ENCODE results near the gene KCTD2. TPM values are rescaled to one million over a fixed set of nuclear protein-coding genes. Genes with fewer than 3 reads are reported as not detected.

KCTD2 gene
- total and polyA plus RNA-seq, 2 of the 13 experiments (the other 11 are each of a cell fraction or from before 2014, with no cell fraction given) = 28.3 to 32.6 TPM

DNA sequence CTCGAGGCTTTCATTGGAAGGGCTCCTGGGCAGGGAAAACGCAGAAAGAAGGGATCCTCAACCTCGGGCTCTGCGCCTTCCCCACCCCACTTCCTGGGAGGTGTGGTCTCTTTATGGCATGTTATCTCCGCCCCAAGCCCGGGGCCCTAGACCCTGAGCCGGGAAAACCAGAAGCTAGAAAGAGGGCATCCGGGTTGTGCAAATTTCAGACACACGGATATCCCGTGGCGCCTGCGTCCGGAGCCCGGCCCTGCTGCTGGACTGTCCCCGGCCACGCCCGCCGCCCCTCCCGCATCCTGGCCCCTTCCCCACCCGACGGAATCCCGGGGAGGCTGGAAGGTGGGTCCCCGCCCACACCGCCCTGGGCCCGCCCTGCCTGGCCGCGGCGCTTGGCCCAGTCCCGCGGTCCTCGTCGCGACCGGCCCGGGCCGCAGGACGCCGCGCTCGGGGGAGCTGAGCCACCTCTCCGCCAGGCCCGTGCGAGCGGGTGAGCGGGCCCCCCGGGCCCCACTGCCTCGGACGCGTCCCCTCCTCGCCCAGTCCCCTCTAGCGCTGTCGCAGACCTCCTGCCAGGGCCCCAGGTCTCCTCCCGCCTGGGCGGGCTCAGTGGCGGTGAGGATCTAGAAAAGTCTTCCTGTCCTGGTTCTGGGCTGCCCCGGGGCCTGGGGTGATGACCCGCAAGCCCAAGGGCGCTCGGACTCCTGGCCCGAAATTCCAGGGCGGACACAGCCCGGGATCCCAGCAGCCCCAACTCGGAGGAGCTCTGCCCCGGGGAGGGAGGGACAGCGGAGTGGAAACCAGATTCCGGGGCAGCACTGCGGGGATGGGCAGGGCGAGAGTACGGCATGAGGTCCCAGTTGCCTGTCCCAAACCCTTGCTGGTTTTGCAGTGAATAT, 40.8 kb downstream of the KCTD2 start, which contains the start of gene SLC16A5 (continued):
- TF ChIP-seq, protein P1, sequence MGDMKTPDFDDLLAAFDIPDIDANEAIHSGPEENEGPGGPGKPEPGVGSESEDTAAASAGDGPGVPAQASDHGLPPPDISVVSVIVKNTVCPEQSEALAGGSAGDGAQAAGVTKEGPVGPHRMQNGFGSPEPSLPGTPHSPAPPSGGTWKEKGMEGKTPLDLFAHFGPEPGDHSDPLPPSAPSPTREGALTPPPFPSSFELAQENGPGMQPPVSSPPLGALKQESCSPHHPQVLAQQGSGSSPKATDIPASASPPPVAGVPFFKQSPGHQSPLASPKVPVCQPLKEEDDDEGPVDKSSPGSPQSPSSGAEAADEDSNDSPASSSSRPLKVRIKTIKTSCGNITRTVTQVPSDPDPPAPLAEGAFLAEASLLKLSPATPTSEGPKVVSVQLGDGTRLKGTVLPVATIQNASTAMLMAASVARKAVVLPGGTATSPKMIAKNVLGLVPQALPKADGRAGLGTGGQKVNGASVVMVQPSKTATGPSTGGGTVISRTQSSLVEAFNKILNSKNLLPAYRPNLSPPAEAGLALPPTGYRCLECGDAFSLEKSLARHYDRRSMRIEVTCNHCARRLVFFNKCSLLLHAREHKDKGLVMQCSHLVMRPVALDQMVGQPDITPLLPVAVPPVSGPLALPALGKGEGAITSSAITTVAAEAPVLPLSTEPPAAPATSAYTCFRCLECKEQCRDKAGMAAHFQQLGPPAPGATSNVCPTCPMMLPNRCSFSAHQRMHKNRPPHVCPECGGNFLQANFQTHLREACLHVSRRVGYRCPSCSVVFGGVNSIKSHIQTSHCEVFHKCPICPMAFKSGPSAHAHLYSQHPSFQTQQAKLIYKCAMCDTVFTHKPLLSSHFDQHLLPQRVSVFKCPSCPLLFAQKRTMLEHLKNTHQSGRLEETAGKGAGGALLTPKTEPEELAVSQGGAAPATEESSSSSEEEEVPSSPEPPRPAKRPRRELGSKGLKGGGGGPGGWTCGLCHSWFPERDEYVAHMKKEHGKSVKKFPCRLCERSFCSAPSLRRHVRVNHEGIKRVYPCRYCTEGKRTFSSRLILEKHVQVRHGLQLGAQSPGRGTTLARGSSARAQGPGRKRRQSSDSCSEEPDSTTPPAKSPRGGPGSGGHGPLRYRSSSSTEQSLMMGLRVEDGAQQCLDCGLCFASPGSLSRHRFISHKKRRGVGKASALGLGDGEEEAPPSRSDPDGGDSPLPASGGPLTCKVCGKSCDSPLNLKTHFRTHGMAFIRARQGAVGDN (CRISPR knock-in tag; IDR thresholded peaks at IDR 0.05) = peak; percentile 72
- TF ChIP-seq, protein P2, sequence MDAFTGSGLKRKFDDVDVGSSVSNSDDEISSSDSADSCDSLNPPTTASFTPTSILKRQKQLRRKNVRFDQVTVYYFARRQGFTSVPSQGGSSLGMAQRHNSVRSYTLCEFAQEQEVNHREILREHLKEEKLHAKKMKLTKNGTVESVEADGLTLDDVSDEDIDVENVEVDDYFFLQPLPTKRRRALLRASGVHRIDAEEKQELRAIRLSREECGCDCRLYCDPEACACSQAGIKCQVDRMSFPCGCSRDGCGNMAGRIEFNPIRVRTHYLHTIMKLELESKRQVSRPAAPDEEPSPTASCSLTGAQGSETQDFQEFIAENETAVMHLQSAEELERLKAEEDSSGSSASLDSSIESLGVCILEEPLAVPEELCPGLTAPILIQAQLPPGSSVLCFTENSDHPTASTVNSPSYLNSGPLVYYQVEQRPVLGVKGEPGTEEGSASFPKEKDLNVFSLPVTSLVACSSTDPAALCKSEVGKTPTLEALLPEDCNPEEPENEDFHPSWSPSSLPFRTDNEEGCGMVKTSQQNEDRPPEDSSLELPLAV (CRISPR knock-in tag; conservative IDR thresholded peaks at IDR 0.05; ENCODE audit: low read depth) = no peak
- TF ChIP-seq, protein P3, sequence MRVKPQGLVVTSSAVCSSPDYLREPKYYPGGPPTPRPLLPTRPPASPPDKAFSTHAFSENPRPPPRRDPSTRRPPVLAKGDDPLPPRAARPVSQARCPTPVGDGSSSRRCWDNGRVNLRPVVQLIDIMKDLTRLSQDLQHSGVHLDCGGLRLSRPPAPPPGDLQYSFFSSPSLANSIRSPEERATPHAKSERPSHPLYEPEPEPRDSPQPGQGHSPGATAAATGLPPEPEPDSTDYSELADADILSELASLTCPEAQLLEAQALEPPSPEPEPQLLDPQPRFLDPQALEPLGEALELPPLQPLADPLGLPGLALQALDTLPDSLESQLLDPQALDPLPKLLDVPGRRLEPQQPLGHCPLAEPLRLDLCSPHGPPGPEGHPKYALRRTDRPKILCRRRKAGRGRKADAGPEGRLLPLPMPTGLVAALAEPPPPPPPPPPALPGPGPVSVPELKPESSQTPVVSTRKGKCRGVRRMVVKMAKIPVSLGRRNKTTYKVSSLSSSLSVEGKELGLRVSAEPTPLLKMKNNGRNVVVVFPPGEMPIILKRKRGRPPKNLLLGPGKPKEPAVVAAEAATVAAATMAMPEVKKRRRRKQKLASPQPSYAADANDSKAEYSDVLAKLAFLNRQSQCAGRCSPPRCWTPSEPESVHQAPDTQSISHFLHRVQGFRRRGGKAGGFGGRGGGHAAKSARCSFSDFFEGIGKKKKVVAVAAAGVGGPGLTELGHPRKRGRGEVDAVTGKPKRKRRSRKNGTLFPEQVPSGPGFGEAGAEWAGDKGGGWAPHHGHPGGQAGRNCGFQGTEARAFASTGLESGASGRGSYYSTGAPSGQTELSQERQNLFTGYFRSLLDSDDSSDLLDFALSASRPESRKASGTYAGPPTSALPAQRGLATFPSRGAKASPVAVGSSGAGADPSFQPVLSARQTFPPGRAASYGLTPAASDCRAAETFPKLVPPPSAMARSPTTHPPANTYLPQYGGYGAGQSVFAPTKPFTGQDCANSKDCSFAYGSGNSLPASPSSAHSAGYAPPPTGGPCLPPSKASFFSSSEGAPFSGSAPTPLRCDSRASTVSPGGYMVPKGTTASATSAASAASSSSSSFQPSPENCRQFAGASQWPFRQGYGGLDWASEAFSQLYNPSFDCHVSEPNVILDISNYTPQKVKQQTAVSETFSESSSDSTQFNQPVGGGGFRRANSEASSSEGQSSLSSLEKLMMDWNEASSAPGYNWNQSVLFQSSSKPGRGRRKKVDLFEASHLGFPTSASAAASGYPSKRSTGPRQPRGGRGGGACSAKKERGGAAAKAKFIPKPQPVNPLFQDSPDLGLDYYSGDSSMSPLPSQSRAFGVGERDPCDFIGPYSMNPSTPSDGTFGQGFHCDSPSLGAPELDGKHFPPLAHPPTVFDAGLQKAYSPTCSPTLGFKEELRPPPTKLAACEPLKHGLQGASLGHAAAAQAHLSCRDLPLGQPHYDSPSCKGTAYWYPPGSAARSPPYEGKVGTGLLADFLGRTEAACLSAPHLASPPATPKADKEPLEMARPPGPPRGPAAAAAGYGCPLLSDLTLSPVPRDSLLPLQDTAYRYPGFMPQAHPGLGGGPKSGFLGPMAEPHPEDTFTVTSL (CRISPR knock-in tag; IDR thresholded peaks at IDR 0.05; ENCODE audit: borderline replicate concordance) = 0 out of 2 replicates have a peak, but pooled peaks have one; percentile 20
- TF ChIP-seq AGO2 (optimal IDR thresholded peaks at IDR 0.05; ENCODE audit: low read depth, low read length) = peak; percentile 72
- peak; percentile 17 for TF ChIP-seq TAF1 (CRISPR knock-in tag; IDR thresholded peaks at IDR 0.05)
- TF ChIP-seq, protein P4, sequence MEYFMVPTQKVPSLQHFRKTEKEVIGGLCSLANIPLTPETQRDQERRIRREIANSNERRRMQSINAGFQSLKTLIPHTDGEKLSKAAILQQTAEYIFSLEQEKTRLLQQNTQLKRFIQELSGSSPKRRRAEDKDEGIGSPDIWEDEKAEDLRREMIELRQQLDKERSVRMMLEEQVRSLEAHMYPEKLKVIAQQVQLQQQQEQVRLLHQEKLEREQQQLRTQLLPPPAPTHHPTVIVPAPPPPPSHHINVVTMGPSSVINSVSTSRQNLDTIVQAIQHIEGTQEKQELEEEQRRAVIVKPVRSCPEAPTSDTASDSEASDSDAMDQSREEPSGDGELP (IDR thresholded peaks at IDR 0.05; ENCODE audit: borderline replicate concordance, low read depth) = peak; percentile 11; the same call in 1 of the 2 replicates
- TF ChIP-seq, protein P5, sequence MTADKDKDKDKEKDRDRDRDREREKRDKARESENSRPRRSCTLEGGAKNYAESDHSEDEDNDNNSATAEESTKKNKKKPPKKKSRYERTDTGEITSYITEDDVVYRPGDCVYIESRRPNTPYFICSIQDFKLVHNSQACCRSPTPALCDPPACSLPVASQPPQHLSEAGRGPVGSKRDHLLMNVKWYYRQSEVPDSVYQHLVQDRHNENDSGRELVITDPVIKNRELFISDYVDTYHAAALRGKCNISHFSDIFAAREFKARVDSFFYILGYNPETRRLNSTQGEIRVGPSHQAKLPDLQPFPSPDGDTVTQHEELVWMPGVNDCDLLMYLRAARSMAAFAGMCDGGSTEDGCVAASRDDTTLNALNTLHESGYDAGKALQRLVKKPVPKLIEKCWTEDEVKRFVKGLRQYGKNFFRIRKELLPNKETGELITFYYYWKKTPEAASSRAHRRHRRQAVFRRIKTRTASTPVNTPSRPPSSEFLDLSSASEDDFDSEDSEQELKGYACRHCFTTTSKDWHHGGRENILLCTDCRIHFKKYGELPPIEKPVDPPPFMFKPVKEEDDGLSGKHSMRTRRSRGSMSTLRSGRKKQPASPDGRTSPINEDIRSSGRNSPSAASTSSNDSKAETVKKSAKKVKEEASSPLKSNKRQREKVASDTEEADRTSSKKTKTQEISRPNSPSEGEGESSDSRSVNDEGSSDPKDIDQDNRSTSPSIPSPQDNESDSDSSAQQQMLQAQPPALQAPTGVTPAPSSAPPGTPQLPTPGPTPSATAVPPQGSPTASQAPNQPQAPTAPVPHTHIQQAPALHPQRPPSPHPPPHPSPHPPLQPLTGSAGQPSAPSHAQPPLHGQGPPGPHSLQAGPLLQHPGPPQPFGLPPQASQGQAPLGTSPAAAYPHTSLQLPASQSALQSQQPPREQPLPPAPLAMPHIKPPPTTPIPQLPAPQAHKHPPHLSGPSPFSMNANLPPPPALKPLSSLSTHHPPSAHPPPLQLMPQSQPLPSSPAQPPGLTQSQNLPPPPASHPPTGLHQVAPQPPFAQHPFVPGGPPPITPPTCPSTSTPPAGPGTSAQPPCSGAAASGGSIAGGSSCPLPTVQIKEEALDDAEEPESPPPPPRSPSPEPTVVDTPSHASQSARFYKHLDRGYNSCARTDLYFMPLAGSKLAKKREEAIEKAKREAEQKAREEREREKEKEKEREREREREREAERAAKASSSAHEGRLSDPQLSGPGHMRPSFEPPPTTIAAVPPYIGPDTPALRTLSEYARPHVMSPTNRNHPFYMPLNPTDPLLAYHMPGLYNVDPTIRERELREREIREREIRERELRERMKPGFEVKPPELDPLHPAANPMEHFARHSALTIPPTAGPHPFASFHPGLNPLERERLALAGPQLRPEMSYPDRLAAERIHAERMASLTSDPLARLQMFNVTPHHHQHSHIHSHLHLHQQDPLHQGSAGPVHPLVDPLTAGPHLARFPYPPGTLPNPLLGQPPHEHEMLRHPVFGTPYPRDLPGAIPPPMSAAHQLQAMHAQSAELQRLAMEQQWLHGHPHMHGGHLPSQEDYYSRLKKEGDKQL (CRISPR knock-in tag; IDR thresholded peaks at IDR 0.05; ENCODE audit: low read depth) = no peak
- 0 out of 2 replicates have a peak, but pooled peaks have one; percentile 15 for TF ChIP-seq ZNF205 (CRISPR knock-in tag; IDR thresholded peaks at IDR 0.05)

All from HepG2 (cell line).